GM12891 (cell line): ENCODE measurements around the gene BRSK2.

Experiments
- POLR2A ChIP-seq: IDR thresholded peaks from 2 replicates; pipeline ENCODE4 v1.6.1; 2011; ENCODE audit warnings: low read depth, low read length, control low read depth
- POLR2AphosphoS5 ChIP-seq: IDR thresholded peaks from 2 replicates; pipeline ENCODE4 v1.6.1; 2011; ENCODE audit warnings: low read depth, low read length, control low read depth
- SPI1 ChIP-seq: IDR thresholded peaks from 2 replicates; pipeline ENCODE4 v1.6.1; 2011; ENCODE audit warnings: low read depth, low read length, control low read depth
- TAF1 ChIP-seq: IDR thresholded peaks from 2 replicates; pipeline ENCODE4 v1.6.1; 2011; ENCODE audit warnings: low read depth, low read length, control low read depth

DNA sequence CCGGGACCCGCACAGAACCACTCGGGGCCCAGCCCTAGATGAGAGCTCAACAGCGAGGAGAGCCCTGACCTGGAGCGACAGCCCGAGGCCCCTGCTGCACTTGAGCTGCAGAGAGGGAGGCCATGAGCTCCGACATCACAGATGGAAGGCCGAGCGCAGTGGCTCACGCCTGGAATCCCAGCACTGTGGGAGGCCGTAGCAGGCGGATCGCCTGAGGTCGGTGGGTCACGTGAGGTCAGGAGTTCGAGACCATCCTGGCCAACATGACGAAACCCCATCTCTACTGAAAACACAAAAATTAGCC is 13.8 kb upstream of the BRSK2 start:
- TF ChIP-seq POLR2AphosphoS5 (no peak), TAF1 (no peak), POLR2A (no peak), SPI1 (no peak)
